GM03348 (cell line): ENCODE data around the gene EDA.

ENCODE experiments used
- DNase-seq: peaks from one replicate; pipeline ENCODE4 v3.0.0; 2012; ENCODE audit warnings: low spot score

The EDA gene

DNA sequence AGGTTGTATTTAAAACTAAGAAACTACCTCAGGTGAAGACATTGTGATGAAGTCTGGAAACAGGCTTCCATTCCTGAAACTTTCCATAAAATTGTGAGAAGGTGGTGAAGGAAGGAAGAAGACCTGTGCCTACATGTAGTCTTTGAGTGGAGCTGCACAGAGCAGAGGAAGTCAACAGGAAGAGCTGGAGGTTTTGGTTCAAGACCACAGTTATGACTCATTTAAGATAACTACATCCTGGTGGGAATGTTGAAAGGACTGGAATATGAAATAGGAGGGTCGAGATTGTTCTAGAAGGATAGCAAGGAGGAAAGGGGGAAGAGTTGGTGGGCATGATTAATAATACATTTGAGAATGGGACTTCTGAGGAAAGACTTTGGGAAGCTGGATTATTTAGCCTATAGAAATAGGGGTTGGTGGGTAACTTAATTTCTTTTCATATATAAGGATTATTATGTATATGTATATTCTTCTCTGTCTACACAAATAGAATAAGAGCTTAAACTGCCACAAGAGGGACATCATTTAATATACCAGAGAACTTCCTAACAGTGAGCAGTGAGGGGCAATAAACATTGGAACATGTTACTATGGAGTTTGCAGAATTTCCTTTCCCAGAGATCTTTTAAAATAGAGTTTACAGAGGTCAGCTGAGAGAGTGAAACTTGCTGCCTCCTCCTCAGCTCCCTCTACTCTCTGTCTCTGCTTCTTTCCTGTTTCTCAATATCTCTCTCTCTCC lies 410.4 kb downstream of the EDA start:
- no peak for DNase-seq

DNA sequence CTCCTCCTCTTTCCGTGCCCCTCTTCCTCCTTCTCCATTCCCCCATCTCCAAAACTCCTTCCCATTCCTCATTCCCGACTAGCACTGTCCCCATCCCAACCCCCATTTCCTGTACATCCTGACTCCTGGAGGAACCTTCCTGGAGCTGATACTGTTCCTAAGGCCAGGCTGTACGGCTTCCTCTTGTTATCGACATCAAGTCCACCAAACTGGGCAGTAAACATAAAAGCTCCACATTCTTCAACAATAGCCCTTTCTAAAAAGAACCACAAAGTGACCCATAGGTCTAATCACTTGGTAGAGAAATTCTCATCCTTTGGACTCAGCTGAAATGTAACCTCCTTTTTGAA lies 410.9 kb downstream of the EDA start:
- DNase-seq = no peak

DNA sequence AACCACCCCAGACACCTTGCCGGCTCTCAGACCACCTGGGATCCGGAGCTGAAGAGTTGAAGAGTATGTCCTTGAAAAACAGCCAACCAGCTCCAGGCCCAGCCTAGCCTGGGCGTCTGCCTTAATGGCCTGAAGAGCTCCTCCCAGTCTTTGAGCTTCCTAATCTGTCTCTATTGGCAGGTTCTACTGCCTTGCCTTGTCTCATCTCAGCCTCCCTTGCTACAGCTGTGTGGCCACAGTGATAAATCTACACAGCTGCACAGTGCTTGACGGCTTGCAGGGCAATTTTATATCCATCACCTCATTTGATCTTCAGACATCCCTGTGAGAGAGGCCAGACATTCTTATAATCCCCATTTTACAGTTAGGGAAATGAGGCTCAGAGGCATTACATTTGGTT lies 413.9 kb downstream of the EDA start:
- no peak for DNase-seq

DNA sequence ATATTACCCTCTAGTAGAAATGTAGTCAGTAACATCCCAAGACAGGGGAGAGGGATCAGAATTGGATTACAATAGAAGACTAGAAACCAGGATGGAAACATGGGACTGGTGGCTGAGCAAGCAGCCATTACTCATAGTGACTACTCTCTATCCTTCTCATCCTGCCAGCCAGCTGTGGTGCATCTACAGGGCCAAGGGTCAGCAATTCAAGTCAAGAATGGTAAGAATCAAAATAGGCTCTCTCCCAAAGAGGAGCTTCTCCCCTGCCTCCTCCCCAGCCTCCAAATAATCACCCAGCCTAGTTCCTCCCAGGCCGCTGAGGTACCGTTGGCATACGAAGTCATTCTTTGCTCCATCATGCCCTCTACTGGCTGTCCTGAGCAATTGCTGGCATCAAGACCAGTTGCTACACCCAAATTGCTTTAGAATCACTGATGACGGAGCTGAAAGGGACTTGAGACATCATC lies 414.4 kb downstream of the EDA start:
- DNase-seq = peak; percentile 62

DNA sequence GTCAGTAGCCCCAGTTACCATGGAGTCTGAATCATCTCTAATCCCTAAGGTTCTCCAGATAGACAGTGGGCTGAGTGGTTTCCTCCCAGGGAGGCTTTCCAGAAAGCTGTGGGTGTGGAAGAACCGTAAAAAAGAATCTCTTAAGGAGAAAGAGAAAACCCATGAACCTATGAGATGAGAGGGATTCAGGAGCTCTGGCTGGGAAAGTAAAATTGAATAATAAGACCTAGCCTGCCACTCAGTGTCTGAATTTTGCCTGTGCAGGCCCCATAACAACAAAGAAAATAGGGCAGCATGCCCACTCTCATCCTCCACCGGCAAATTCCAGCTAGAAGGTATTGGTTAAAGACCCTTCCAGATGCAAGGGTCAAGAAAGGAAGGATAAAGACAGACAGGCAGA lies 416.9 kb downstream of the EDA start:
- DNase-seq = no peak

DNA sequence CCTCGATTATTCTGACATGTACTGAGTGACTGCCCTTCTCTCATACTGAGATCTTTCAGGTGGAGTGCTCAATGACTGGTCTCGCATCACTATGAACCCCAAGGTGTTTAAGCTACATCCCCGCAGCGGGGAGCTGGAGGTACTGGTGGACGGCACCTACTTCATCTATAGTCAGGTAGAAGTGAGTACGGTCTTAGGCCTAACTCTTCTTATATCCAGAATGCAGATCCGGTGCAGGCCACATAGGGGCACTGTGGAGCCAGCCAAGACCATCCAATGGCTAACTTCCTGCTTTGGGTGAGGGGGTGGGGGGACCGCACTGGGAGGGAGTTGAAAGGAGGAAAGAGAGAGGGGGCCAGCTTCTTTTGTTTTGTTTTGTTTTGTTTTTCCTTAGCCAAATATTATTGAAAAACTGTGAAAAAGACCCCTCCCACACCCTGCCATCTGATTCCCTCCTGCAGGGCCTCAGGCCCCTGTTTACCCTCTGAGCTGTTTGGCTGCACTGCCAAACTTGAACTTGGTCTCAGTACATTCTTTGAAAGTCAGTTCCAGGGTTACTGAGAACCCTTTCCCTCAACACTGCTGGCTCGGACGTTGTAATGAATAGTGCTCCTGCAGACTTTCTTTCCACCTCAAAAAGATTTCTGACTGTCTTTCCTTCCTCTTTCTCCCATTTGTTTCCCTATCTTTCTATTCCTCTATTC lies 417.6 kb downstream of the EDA start:
- DNase-seq = peak; percentile 45

DNA sequence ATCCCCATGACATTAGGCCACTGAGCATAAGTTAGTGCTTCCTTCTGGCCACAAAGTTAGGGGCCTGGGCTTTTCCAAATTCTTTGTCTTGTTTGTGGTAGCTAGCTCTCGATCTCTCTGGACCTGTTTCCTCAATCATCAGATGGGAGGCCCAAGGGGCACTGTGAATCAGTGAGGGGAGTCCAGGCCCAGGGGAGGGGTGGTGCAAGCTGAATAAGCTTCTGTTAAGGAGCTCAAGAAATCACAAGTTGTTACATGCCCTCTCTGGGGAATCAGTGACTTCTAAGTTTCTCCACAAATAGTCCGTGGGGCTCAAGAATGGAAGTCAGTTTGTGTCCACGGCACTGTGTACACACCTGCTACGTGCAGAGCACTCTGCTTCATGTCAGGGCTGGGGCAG lies 418.7 kb downstream of the EDA start:
- DNase-seq = no peak

DNA sequence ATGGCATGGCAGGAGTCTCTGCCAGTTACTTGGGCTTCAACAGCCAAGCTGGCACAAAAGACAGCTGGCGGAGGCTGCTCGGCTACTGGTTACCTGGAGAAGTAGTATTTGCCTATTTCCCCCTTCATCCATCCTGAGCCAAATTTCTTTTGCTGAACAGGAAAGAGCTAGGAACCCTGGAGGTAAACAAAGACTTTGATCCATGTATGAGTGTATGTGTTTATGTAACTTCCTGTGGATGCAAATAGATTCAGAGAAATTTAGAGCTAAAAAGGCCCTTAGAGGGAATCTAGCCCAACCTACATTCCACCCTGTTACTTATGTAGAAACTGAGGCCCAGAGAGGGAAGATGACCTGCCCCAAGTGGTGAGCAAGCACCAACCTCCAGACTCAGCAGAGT lies 422.6 kb downstream of the EDA start:
- DNase-seq = no peak

DNA sequence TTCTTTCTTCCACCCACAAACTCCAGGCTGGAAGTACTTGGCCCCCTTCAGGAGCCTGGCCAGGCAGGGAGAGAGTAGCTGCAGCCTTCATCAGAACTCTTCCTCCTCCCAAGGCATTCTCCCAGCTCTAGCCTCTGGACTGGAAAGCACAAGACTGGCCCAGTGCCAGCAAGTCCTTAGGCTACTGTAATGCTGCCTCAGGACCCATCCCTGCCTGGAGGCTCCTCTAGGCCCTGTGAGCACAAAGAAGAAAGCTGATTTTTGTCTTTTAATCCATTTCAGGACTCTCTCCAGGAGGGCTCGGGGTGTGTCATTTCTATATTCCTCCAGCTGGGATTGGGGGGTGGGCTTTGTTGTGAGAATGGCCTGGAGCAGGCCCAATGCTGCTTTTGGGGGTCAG lies 423.0 kb downstream of the EDA start:
- DNase-seq = no peak

DNA sequence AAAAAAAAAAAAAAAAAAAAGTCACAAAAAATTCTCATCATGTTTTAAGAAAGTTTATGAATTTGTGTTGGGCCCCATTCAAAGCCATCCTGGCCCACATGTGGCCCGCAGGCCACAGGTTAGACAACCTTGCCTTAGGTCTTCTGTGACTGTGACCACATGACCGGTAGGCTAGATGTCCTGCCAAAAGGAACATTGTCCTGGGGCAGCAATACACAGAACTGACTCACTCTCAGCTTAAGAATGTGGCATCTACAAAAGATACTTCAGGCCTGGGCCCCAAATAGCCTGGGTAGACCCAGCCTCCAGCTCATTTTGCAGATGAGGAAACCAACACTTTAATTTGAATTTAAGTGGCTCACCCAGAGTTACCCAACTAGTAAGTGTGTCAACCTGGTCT lies 423.8 kb downstream of the EDA start:
- peak; percentile 32 for DNase-seq

DNA sequence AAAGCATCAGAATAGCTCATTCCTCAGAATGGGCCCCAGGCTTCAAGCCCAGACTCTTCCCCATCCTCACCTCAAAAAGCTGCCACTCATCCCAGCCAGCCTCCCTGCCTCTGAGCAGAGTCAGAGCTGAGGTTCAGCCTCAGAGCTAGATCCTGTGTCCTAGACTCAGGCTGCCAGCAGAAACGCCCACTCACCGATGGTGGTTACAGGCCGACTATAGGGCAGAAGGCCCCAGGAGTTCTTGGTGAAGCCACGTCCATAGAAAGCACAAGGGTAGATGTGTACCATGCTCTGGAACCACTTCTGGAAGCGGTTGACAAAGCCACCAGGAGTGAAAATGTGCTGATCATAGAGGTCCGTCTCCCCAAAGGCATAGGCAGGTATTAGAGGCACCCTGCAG lies 426.1 kb downstream of the EDA start:
- DNase-seq = no peak

DNA sequence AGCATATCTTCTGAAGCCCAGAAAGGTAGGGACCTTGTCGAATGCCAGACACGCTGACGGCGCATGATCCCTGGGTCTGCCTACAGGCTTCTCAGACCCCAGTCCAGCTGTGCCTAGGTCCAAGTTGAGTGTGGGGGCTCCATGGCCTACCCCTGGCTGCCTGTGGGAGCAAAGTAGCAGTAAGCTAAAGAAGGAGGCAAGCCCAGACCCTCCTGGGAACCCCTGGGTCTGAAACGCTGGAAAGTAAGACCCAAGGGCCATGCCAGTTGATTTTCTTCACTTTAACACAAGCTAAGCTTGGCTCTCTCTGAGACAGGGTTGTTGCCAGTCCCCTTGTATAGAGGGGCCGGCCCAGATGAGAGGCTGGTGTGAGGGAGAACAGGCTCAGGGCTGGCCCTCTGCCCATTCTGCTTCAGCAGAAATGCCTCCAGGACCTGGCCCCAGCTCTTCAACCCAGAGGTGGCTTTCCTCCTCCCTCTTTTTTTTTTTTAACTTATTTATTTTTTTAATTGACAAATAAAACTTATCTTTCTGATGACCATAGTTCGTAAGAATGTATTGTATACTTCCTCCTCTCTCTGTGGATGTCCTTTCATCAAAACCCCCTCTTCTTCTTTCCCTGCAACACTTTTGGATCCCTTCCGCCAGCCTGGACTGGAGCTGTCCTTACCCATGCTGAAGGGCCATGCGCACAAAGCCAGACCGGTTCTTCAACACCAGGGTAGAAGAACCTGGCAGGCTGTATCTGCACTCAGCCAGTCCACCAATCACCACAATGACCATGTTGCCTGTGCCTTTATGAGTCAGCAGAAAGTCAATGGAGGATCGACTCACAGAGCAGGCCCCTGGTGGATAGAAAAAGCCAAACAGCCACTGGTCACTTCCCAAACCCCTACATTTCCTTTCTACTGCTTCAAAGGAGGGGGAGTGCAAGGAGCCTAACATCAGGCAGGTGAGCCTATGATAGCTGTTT lies 426.8 kb downstream of the EDA start:
- DNase-seq = no peak

DNA sequence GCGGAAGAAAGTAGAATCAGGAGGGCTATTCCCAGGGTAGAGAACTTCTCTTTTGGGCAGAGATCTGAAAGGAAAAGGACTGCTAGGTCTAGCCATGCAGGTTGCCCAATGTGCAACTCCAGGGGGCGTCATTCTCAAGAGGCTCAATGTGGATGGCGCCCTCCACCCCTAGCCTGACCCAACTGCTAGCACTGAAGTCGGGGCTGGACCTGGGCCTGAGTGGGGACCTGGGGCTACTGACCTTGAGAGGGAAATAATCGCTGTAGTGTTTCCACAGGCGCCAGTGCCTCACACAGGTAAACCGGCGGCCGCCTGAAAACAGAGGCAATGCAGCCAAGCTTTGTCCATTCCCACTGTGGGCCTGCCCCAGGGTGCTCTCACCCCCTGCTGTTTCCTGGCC lies 427.8 kb downstream of the EDA start:
- DNase-seq = no peak

DNA sequence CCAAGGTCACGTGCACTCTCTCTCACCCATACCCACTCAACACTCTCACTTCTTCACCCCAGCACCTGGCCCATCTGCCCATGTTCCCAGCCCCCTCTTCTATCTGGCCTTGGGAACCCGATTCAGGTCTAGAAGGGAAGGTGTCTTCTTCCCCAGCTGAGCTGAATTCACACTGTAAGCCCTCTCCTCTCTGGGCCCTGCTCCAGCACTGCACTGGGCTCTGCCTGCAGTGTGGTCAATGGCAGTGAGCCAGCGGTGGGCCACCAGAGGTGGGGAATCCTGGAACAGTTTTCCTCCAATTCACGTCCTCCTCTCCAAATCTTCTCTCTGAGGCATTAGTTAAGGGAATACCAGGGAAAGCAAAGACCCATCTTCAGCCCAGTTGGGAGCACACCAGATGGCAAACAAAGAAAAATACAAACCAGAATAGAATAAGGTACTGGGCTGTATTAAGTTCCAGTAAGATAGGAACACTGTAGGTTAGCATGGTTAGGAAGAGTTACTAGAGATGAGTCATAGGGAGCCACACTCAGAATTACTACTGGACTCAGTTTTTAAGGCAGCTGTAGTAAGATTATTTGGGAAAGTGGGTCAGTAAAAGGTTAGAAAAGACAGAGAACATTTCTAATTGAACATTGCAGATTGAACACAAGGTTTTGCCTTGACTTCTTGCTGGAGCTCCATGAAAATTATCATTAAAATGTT lies 428.8 kb downstream of the EDA start:
- DNase-seq = peak; percentile 31

DNA sequence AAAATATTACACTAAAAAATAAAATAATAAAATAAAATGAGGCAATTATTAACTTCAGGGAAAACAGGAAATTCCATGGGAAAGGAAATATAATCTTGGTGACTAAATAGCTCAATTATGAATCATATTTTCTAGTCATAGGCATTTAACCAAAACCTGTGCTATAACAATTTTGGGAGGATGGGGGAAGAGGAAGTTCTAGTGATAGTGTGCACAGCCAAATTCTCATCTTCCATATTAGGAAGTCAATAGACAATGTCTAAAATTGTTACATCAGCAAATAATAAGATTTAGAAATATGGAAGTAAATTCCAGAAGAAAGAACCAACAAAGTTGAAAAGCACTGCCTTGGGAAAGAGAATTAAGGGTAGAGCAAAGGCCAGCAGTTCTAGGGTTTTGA lies 431.1 kb downstream of the EDA start:
- DNase-seq = peak; percentile 57

DNA sequence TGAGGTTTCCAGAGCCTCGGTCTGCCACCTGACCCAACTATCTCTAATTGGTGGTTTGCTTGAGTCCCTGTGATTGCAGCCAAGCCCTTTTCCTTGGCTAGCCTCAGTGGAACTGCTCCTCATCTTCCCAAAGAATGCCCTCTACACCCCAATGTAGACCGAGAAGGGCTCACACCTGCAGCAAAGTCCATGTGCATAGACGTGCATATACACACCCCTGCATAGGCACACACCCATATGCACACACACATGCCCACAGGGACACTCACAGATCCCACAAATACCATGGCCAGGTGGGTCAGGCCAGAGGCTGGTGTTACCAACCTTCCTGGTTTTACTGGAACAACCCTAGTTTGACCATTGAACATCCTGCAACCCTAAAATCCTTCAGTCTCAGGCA lies 433.5 kb downstream of the EDA start:
- no peak for DNase-seq

DNA sequence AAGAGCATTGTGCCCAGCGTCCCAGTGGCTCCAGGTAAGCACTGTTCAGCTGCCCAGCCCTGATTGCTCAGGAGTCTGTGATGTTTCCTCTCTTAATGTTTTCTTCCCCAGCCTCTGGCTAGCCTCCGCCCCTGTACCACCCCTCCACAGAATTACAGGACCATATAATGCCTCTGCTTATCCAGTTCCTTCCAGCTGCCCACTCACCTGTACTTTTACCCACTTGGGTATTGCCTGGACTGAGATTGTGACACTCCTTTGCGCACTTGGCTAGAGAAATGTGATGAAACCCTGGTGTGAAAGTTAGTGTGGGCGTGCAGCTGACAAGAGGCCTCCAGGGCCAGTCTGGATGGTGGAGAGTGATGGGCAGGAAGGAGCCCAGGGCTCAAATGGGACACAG lies 434.0 kb downstream of the EDA start, which contains the start of gene AWAT2:
AWAT2 (minus strand) TSS at position 14 of the 400 bp plus-strand sequence; CDS start at position 8, 6 bp downstream.
- no peak for DNase-seq

DNA sequence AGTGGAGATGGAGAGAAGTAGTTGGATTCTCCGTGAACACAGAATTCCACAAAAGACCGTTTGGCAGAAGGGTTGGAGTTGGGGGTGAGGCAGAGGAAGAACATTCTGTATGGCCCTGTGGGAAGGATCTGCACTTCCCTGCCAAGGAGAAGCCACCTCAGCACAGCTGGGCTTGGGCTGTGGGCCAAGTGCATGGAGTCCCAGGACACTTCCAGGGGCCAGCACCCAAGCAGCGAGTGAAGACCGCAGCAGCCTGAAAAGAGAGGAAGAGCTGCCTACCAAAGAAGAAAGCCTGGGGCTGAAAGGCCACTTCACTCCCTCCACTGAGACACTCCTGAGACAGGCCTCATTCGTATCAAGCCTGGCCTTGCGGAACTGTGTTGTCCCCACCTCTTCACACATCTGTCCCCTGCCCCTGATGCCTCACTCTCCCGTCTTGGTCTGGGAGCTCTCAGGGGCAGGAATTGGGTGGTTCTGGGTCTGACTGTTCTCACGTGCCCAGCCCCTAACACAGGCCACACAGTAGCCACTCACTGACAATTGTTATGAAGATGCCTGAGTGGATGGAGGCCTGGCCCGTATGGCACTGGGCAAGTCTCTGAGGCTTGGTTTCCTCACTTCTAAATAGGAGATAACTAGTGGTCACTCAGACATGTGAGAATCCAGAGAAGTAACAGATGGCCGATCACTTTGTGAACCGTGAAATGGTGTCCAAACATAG lies 437.1 kb downstream of the EDA start:
- no peak for DNase-seq

DNA sequence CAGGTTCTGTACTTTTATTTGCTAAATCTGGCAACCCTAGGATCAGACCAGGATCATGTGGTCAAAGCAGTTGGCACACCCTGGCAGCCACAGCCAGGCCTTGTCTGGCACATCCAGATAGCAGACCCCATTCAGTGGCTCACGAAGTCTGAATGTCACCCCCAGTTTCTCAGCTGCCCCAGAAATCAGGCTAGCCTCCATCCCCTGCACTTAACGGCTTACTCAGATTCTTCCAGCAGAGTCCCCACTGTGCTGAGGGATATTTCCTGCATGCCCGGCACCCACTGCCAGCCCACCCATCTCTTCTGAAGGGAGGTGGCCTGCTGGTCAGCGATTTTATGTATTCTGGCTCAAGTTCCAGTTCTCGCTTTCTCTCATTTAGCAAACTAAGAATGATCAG lies 438.5 kb downstream of the EDA start:
- DNase-seq = no peak

DNA sequence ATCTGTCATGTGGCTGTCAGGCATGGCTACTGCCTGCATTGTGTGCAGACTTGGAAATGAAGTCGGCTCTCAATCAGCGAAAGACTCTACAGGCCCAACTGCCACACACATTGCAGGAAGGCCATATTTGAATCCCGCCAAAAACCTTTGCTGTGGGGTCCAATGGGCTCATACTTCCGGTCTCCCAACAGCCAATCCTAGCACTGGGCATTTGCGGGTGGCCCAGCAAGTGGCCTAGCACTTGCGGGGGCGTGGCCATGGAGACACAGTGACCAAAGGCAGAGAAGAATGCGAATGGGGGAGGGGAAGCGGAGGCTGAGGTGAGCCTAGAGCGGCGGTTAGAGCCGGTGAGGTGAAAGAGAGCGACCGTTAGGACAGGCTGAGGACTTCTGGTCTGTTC lies 446.2 kb downstream of the EDA start, which contains the start of gene OTUD6A:
OTUD6A (plus strand) TSS at position 382 of the 400 bp plus-strand sequence. CDS start 68 bp downstream, outside the sequence.
- DNase-seq = no peak

DNA sequence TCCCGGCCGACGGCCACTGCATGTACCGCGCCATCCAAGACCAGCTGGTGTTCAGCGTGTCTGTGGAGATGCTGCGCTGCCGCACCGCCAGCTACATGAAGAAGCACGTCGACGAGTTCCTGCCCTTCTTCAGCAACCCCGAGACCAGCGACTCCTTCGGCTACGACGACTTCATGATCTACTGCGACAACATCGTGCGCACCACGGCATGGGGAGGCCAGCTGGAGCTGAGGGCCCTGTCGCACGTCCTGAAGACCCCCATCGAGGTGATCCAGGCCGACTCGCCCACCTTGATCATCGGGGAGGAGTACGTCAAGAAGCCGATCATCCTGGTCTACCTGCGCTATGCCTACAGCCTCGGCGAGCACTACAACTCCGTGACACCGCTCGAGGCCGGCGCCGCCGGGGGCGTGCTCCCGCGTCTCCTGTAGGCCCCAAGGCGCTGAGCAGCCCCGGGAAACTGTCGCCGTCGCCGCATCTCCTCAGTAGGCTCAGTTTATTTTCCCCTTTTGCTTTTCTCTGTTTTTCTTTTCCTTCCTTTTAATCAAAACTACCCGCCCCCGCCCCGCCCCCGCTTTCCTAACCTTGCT lies 447.1 kb downstream of the EDA start:
- no peak for DNase-seq
